NCI-H1436 (cell line): ENCODE measurements around the gene DSC2.
"Not testable (repeated sequence)": the region's sequence is repeated elsewhere in the genome, so short reads cannot be mapped to it uniquely, and the experiment has no call there.

Experiments used
- DNase-seq: peaks from one replicate; lab custom pipeline; 2025; lab: John Stamatoyannopoulos, UW

The DSC2 gene

GRCh38 chr18:31043709-31044108 is 58.5 kb downstream of the DSC2 start:
- DNase-seq = no peak

- no peak for DNase-seq
These were observed 59.6 kb downstream of the DSC2 start, which contains the start of gene DSC3 for GRCh38 chr18:31042406-31043181. TSS of gene DSC3 (minus strand) at chr18:31042742. CDS start at chr18:31042660, 82 bp downstream.

GRCh38 chr18:31042084-31042405 is 60.2 kb downstream of the DSC2 start:
- DNase-seq = no peak

- no peak for DNase-seq
These were observed 60.7 kb downstream of the DSC2 start for GRCh38 chr18:31041271-31042083.

DNA sequence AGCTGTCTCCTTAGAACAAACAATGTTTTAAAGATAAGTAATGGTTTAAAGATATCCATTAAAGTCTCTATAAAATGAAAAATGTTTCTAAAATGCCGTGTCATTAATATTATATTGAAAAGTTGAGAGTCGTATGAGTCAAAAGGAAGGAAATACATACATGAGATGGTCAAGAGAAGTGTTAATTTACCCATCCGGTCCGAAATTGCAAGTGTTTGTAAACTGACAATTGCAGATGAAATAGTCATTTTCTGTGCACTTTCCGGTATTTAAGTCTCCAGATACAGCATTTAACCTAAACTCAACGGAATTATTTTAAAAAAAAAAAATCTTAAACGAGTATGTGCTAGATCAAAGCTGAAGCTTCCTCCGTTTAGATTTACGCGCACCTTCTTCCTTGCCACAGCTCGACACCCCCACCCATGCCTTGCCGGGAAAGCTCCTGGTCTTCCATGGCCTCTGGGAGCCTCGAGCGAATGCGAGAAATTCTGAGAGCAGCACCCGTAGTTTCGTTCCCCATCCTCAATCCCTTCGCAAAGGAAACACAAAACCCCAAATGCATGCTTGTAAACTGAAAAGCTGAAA is 61.4 kb downstream of the DSC2 start:
- no peak for DNase-seq

GRCh38 chr18:31039426-31039825 is 62.8 kb downstream of the DSC2 start:
- DNase-seq = no peak

DNA sequence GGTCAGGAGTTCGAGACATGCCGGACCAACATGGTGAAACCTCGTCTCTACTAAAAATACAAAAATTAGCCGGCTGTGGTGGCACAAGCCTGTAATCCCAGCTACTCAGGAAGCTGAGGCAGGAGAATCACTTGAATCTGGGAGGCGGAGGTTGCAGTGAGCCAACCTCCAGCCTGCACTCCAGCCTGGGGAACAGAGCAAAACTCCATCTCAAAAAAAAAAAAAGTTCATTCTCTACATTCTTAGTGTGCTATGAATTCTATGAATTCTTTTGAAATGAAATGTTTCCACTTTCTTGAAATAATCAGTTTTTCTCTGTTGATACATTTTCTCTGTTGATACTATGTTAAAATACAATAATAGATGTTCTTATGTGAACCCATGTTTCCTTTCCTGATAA is 64.5 kb downstream of the DSC2 start:
- DNase-seq = not testable (repeated sequence)

GRCh38 chr18:31034541-31034940 is 67.7 kb downstream of the DSC2 start:
- DNase-seq = no peak

- DNase-seq = no peak
These were observed 71.5 kb downstream of the DSC2 start for GRCh38 chr18:31030574-31031278.

- DNase-seq = no peak
These were observed 86.3 kb downstream of the DSC2 start for GRCh38 chr18:31015715-31016434.

DNA sequence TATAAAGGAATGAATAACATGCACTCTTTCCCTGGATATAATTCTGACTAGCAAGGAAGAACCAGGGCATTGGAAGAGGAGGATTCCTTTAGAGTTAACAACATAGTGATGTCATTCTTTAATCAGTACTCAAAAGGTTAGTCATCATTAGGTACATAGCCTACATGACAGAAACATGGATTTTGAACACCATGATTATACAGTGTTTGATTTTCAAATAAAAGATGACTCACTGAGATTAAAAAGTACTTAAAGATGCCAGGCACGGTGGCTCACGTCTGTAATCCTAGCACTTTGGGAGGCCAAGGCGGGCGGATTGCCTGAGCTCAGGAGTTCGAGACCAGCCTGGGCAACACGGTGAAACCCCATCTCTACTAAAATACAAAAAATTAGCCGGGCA is 90.8 kb downstream of the DSC2 start:
- DNase-seq = not testable (repeated sequence)

GRCh38 chr18:31010601-31011000 is 91.6 kb downstream of the DSC2 start:
- DNase-seq = no peak
